NCI-H526 (cell line): Measurements from ENCODE around the gene ZBTB20.

ENCODE experiments used
- DNase-seq, 2 experiments: peaks; one replicate each; lab custom pipeline; 2025; lab: John Stamatoyannopoulos, UW

Gene ZBTB20

DNA sequence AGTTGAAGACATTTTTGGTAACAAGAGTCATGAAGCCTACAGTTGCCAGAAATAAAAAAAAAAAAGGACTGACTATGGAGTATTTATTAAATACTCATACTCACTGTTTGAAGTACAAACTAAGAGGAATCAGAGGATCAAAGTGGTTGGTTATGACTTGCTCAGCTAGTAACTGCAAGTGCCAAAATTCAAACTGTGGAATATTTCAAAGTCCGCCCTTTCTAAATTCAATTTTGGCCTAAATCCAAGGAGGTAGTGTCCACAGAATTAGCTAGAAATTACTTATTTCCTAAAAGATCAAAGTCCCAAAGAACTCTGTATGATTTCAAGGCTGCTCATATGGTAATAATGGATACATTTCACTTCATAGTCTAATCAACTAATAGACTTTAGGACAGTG is 274.5 kb downstream of the ZBTB20 start:
- DNase-seq, result no peak

DNA sequence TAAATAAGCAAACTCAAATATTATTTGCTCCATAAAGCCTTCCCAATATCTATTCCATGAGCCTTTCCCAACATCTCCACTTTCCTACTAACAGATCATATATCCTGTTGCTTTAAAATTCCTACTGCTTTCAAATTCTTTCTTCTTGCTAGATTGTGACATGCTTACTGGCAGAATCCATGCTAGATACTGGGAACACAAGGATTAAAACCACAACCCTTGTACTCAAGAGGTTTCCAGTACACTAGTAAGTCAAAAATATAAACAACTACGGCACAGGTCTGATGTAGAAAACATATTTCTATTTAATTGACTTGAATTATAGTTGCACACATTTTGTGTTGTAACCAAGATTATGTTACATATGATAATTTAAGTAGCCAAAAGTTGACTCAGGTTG is 275.0 kb downstream of the ZBTB20 start:
- no peak for DNase-seq

DNA sequence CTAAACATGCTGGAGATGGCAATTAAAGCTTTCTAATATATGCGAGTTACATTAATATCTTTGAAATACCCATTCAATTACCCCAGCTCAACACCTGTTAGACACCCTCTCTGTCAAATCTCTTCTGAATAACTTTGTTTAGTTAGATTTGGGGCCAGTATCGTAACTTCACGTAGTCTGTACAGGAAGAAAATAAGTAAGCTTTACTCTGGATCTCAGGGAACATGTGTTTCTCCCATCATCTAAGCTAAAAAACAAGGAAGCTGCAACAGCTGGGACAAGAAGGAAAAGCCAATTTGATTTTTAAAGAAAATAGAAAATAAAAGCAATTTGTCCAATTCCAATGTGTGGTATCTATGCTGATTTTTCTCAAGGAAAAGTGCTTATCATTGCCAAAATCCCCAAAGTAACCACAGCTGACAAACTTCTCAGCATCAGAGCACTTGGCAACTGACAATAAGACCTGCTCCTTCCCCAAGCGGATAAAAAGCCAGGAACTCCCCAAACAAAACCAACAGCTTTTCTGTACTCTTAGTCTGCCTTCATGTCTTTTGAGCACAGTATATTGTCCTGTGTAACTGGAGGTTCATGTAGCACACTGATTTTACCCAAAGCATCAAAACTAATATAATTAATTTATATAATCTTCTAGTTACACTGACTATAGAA is 279.1 kb downstream of the ZBTB20 start:
- DNase-seq, result peak; percentile 60 to 63

DNA sequence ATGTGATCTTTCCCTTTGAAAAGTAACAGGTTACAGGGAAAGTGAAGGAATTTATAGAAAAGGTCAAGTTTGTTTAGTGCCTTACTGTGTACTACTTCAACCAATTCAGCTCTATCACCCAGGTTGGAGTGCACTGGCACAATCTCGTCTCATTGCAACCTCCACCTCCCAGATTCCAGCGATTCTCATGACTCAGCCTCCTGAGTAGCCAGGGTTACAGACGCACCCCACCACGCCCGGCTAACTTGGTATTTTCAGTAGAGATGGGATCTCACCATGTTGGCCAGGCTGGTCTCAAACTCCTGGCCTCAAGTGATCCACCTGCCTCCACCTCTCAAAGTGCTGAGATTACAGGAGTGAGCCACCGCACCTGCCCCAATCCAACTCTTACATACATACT is 279.7 kb downstream of the ZBTB20 start:
- DNase-seq, result no peak

DNA sequence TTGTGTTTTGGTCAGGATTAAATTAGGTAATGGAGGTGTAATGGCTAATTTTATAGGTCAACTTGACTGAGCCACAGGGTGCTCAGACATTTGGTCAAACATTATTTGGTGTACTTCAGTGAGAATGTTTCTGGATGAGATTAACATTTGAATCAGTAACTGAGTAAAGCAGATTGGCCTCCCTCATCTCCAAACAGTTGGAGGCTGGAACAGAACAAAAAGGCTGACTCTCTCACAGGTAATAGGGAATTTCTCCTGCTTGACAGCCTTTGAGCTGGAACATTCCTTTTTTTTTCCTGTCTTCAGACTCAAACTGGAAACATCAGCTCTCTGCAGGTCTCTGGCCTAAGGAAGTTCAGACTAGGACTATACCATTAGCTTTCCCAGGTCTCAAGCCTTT is 280.7 kb downstream of the ZBTB20 start:
- DNase-seq, result no peak

DNA sequence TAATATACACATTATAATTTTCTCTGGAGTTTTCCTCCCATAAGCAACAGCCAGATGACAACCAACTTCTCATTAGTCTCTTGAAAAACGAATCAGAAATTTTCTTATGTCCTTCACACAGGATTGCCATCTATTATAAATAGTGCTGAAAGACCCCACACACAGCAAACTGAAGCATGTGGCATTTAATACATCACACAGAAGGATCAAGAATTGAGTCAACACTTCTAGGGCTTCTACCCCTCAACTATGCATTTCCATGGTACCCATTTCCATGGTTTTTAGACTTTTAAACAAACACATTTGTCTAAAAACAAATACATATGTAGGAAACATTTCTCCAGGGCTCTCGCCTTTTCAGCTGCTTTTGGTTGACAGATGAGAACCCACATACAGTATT is 282.1 kb downstream of the ZBTB20 start:
- no peak for DNase-seq

DNA sequence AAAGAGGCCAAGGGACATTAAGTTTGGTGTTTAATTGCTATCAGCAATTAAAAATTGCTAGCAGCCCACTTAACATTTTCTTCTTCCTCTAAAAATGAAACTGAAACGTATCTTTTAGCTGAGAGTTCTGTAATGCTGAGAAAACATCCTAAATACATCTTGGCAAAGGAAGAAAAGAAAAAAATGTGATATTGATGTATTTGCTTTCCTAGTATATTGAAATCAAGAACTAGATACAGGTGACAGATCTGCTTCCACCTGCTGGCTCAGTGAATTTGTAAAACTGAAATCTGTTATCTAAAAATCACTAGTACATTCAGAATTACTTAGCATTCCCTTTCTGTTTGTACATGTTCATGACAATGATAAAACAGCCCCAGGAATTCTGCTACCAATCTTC is 283.2 kb downstream of the ZBTB20 start:
- DNase-seq, result no peak

DNA sequence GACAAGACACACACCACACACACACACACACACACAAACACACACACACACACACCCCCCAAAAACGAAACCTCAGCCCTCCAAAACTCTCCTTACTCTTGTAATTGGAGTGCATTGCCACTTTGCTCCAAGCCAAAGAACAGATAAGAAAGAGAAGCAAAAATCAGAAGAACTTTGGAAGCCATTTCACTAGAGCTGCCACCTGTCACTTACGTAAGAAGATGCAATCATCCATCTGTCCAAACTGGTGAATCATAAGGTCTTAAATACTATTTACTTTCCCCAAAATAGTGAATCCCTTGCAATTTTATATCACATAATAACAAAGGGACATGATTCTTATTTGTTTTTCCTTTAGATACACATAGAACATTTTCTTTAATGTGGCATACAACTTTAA is 285.4 kb downstream of the ZBTB20 start:
- DNase-seq, result no peak

DNA sequence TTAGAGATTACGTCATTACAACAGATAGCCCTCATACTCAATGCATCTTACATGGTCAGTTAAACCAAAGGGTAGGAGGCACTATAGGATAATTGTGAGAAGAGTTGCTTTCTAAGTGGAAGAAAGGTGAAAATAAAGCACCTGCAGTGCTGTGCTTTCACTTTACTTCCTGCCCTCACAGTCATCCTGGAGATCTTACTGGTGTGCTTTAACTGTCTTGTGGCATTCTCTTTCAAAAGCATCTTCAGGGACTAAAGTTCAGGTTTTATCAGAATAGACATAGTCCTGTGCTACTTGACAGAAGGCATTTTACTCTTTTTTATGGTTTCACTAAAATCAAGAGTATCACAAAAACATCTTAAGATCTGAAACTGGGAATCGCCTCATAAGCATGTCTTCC is 286.6 kb downstream of the ZBTB20 start:
- DNase-seq, result no peak

DNA sequence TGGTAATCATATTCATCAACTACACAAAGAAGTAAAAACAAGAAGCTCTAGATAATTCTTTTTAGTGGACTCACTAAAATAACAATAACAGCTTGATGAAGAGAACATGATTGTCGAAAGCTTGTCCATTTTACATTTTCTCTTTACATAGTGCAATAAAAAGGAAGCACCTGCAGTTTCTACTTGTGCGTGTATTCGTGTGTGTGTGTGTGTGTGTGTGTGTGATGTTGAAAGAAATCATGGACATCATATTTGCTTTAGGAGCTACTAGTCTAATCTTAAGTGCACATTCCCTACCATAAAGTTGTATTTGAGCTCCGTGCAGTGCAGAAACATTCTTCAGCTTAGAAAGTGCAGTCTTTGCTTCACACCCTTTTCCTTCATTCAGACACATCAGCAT is 288.8 kb downstream of the ZBTB20 start:
- no peak for DNase-seq

DNA sequence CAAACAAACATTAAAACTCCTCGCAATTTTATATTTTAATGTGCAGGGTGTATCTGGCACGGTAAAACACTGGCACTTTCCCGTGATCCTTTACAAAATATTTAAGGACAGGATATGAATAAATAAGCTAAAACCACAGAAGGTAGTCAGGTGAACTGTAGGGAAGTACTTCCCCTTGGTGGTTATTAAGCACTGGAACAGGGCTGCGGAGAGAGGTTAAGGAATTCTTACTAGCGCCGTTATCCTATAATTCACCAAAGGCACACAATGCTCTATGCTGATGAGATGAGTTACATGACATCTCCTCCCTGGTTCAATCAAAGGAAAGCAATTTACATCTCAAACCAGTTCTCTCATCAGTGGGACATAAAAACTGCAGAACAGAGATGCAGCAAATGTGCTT is 289.8 kb downstream of the ZBTB20 start:
- DNase-seq, result no peak

DNA sequence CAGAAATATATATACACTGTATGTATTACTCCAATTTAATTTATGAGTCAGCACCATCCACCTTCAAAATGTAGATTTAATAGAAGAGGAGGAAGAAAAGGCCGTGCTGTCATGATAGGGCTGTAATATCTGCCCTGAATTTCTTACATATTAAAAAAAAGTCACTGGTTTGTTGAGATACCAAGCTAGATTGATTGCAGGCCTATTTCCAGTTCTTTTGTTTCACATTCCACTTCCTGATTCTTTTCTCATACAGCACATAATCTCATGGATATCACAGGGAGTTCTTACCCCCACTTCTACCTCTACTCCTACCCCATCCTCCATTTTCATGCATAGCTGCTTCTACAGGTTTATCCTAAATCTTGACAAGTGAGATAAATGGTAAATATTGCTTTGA is 290.3 kb downstream of the ZBTB20 start:
- no peak for DNase-seq

DNA sequence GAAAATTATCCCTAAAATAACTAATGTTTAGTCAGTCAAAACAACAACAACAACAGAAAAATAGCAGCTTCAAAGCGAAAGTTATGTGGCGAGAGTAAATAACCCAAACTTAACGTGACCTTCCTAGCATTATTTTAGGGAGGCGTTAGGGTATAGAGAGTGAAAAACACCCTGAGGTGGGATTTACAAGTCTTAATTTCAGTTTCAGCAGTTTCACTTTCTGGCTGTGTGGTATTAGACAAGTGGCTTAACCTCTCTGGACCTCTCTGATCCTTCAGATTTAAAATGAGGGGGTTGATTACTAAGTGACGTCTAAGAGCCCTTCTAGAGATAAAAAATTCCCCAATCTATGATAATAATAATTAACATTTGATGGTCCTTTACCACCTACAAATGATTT is 291.2 kb downstream of the ZBTB20 start:
- no peak for DNase-seq

DNA sequence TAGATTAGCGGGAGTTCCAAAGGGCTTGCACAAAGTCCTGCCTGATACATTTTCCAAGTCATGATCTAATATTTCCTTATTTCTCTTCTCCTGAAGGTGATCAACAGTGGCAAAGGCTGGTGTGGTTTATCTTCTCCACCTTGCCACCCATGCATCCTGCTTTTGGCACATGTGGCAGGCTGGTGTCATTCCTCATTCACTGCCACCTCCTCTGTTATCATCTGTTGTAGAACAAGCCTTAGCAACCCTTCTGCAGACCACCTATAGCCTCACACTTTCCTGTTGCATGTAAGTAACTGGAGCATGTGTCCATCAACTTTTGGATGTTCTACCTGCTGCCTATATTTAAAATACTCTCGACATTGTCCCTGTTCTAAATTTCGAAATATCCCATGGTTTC is 294.1 kb downstream of the ZBTB20 start:
- no peak for DNase-seq

DNA sequence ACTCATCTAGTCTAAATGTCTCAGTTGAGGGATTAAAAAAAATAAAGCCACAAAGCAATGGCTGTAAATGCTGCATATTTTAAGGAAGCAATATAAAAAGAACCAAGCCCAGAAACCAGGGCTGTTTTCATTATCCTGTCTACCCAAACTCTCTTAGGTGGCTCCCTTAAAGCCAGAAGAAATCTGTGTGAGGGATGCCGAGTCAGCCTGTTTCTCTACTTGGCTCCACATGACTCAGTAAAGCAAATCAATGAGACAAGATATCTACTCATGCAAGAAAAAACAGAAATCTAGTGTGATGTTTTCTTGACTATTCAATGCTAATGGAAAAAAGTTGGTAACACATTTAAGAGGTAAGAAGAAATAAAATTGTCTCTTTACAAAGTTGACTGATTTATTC is 296.2 kb downstream of the ZBTB20 start:
- no peak for DNase-seq

DNA sequence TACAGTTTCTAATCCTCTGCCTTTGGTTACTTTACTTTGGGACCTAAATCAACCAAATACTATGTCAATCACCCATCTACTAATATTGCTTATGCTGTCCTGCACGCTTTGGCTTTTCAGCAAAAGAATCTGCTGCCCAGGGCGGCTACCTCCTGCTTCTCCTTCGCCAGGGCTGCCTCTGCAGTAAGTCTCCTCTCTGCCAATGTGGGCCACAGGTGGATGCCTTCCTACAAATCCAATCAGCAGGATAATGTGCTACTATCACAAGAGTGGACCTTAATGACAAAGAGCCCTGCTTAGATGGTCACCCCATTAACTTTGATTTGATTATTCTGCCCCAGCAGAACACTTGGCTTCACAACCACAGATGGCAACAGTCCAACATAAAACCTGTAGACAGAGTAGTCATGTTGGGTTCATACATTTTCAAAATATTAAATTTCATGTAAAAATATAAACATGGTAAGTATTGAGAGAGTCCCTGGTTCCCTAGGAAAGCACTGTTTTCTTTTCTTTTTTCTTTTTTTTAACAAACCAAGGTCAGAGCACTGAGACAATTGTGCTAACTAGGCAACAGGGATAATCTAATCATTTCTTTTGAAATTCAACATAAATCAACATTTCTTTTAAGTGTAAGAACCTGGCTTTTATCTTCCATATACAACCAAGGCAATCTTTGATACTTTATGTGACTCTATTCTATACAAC is 298.3 kb downstream of the ZBTB20 start:
- no peak for DNase-seq

DNA sequence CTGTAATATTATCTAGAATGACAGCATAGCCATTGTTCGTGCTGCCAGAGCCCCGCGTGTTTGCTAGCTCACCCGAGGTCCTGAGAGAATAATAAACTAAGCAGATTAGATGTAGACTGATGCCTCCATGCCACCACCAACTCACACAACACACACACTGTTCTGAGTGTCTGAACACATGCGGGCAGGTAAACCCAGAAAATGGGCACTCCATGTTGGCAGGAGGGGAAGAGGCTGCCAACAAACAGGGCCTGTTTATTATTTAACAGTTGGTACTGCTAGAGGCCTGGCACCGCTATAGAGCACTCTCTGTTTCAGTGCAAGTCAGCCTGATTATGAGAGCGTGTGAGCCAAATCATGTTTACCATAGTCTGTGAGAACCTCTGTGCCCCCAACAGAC is 299.0 kb downstream of the ZBTB20 start:
- no peak for DNase-seq

DNA sequence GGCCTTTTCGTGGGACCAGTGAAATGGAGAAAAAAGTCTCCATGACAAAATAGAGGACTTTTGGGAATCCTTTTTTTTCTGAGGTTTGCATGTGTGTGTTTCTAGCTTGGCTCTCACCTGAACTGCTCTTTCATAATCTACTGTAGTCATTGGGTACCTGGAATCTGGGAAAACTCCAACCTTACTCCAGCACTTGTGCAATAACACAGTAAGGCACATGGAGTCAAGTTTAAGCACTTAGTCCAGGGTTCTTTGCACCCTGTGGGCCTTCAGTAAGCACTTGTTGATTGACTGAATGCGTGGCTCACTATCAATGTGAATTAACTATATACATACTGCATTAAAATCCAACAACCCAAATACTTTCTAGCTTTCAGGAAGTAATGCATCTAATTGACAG is 299.5 kb downstream of the ZBTB20 start:
- no peak for DNase-seq

DNA sequence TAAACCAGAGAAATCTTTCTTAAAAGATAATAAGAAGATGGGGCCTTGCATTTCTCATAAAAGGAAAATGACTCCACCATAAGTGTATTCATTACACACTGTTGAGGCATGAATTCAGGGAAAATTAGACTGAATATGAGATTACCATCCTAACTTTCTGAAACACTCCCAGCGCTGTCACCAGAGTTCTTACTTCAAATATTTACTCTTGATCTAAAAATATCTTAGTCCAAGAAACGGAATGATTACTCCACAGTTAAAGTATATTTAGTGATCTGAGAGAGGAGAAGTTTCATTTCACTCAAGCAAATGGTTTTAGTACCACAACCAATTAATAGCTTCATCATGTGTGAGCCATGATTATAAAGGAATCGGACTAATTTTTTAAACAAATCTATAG is 300.3 kb downstream of the ZBTB20 start:
- DNase-seq, result no peak

DNA sequence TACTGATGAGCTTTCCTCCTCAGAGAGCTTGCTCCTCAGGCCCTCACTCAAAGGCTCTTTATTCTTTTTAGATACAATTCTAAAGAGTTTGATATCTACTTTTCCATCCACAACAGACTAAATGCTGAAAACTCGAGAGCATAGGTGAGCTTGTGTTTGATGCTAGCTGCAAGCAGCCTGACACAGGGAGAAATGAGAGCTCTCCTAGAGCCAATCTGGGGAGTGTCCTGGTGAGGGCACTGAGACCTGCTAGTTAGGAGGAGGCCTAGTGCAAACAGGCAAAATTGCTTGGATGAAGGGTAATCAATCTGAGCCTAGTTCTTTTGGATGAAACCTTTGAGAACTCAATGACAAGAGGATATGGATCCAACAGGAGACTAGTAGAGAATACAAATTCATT is 300.8 kb downstream of the ZBTB20 start:
- no peak for DNase-seq

DNA sequence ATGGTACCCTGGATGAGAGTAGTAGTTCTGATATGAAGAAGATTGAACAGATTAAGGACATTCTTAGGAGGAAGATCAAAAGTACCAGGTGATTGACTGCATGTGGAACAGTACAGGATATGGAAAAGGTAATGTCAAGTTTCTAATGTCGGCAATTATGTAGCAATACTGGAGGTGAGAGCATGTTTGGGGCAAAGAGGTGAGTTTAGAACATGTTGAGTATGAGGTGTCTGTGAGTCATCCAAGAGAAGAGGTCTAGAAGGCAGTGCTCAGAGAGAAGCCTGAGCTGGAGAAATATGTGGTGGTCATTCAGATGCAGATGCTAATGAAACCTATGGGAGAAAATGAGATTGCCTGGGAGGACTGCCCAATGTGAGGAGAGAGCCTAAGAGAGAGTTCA is 305.6 kb downstream of the ZBTB20 start:
- DNase-seq, result no peak

DNA sequence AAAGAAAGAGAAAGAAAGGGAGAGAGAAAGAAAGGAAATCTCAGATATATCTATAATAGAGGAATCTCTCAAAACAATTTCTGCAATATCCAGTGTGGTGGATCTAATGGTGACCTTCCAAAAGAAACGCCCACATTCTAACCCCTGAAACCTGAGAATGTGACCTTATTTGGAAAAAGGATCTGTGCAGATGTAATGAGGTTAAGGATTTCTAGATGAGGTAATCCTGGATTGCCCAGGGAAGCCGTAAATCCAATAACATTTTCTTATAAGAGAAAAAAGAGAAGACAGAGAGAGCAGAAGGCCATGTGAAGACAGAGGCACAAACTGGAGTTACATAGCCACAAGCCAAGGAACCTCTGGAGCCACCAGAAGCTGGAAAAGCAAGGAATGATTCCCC is 307.6 kb downstream of the ZBTB20 start:
- no peak for DNase-seq

DNA sequence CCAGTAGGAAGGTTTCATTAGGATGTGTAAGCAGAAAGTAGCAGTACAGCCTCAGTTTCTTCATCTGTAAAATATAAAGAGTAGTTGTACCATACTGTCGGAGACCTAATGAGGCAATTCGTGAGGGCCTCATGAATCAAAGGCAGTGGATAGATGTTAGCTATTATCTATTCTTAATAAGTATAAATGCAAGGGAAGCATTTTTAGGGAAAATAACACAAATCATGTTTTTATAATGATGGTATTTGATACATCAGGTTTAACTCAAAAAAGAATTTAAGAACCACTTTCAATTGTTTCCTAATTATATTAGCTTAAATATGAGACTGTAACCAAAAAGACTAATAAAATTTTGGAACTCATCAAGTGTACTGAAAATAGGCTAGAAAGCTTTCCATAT is 309.1 kb downstream of the ZBTB20 start:
- DNase-seq, result no peak
